HG03457 (cell line): ENCODE results near the gene LRRC51.
"Not testable (repeated sequence)": the region's sequence is repeated elsewhere in the genome, so short reads cannot be mapped to it uniquely, and the experiment has no call there.

Experiments
- ATAC-seq: cut with Tn5 transposase; IDR thresholded peaks from one replicate; pipeline ENCODE4 v1.9.1; 2021; ENCODE audit warnings: moderate number of reproducible peaks; ENCODE audit not compliant: unreplicated experiment

The LRRC51 gene

GRCh38 chr11:72138821-72139390, 58.3 kb downstream of the LRRC51 start:
- no peak for ATAC-seq

- no peak for ATAC-seq
Measured at GRCh38 chr11:72139500-72139899, 58.9 kb downstream of the LRRC51 start.

GRCh38 chr11:72140661-72141060, 60.0 kb downstream of the LRRC51 start:
- no peak for ATAC-seq

- ATAC-seq: no peak
Measured at GRCh38 chr11:72141066-72141465, 60.4 kb downstream of the LRRC51 start.

- not testable (repeated sequence) for ATAC-seq
Measured at GRCh38 chr11:72142086-72142485, 61.4 kb downstream of the LRRC51 start.

GRCh38 chr11:72142543-72142942, 61.9 kb downstream of the LRRC51 start:
- ATAC-seq: not testable (repeated sequence)

- no peak for ATAC-seq
Measured at GRCh38 chr11:72144807-72145565, 64.3 kb downstream of the LRRC51 start.
